Gastrocnemius medialis (tissue), 4 donors: ENCODE results near the gene UBE3C.

Experiments used
- CTCF ChIP-seq, 5 experiments: fragments of 450-650 bp in 3 of 5; fragments of 200-600 bp in 2 of 5; sonication (generic) in 2 of 5; IDR thresholded peaks in 4 of 5; conservative IDR thresholded peaks in 1 of 5; 1 replicate in 4 of 5; 2 replicates in 1 of 5; pipeline ENCODE4 v1.5.1; 2016 to 2019; ENCODE audit warnings: antibody characterized with exemption in 5 of 5, mild to moderate bottlenecking in 3 of 5, moderate library complexity in 3 of 5
- POLR2A ChIP-seq, 2 donors: fragments of 450-650 bp; IDR thresholded peaks; one replicate each; pipeline ENCODE4 v1.6.1; 2017; ENCODE audit warnings: antibody characterized with exemption in 2 of 2, mild to moderate bottlenecking in 2 of 2, moderate library complexity in 2 of 2

- peak in 1 of 5 experiments; percentile 8 for TF ChIP-seq CTCF (IDR thresholded peaks at IDR 0.05 in 4 of 5, conservative IDR thresholded peaks at IDR 0.05 in 1 of 5)
- TF ChIP-seq POLR2A (IDR thresholded peaks at IDR 0.05): no peak
Observed at GRCh38 chr7:157224627-157225026, 85.9 kb downstream of the UBE3C start.
